Measurements from ENCODE around the gene CCDC171. TPM values are rescaled to one million over a fixed set of nuclear protein-coding genes. Genes with fewer than 3 reads are reported as not detected.

CCDC171 gene
- total and polyA plus RNA-seq, 2 experiments from 2014 or later, result 4.4 to 5.1 TPM

DNA sequence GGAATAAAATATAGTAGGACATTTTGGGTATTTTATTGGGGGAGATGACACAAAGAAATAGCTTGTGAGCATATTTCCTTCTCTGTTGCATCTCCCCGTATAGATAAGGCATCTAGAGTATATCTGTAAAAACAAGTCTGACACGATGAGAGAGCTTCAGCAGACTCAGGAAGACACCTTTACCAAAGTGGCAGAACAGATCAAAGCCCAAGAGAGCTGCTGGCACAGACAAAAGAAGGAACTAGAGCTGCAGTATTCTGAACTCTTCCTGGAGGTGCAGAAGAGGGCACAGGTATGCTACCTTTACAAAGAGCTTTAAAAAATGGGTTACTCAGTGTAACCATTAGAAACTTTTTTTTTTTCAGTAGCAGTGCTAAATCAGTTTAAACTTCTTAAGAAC is 176.7 kb downstream of the CCDC171 start (continued):
- TF ChIP-seq, protein P1, sequence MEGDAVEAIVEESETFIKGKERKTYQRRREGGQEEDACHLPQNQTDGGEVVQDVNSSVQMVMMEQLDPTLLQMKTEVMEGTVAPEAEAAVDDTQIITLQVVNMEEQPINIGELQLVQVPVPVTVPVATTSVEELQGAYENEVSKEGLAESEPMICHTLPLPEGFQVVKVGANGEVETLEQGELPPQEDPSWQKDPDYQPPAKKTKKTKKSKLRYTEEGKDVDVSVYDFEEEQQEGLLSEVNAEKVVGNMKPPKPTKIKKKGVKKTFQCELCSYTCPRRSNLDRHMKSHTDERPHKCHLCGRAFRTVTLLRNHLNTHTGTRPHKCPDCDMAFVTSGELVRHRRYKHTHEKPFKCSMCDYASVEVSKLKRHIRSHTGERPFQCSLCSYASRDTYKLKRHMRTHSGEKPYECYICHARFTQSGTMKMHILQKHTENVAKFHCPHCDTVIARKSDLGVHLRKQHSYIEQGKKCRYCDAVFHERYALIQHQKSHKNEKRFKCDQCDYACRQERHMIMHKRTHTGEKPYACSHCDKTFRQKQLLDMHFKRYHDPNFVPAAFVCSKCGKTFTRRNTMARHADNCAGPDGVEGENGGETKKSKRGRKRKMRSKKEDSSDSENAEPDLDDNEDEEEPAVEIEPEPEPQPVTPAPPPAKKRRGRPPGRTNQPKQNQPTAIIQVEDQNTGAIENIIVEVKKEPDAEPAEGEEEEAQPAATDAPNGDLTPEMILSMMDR (conservative IDR thresholded peaks at IDR 0.05; ENCODE audit: low read depth in 2 of 2), result no peak
- no peak for TF ChIP-seq EZH2phosphoT487 (IDR thresholded peaks at IDR 0.05; ENCODE audit: unreplicated experiment)
- TF ChIP-seq, protein P2, sequence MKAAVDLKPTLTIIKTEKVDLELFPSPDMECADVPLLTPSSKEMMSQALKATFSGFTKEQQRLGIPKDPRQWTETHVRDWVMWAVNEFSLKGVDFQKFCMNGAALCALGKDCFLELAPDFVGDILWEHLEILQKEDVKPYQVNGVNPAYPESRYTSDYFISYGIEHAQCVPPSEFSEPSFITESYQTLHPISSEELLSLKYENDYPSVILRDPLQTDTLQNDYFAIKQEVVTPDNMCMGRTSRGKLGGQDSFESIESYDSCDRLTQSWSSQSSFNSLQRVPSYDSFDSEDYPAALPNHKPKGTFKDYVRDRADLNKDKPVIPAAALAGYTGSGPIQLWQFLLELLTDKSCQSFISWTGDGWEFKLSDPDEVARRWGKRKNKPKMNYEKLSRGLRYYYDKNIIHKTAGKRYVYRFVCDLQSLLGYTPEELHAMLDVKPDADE (IDR thresholded peaks at IDR 0.05), result no peak

DNA sequence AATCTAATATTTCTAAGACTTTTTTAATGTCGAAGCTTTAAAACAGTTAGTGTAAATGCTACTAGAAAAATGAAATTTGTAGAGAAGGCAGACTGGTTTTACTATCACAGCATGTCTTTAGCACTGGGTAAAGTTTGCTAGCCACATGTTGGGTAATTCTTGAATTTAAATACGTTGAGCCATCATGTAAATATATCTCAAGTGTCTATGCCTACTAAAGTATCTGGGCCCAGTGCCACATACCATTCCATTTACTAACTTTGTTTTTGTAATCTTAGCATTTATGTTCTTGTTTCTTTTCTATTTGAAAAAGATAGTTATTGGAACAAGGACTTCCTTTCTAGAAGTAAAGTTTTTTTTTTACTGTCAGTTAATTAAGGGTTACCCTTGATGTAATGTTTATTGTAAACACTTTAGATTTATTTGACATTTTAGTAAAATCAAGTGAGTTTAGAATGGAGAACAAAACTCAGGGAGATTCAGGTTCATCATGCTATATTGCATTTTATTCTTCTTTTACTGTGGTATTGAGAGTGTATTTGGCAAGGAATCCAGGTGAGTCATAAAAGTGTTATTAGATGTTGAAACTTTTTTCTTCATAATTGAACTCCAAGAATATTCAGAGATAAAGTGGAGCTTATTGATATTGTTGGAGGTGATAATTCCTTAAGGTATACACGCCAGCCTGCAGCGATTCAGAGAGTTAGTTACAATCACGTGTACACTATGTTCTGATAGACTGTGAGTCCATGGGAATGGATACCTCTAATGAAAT is 182.4 kb downstream of the CCDC171 start:
- Histone ChIP-seq H3K36me3 (ENCODE audit: insufficient read depth) (no peaks in the 10 kb centered on the region), H4K20me1 (replicated peaks; ENCODE audit: insufficient read depth) (no peaks in the 10 kb centered on the region), H3K4me1 (ENCODE audit: insufficient read depth) (no peaks in the 10 kb centered on the region), H3K4me3 (no peak overlapping the region), H3K9me2 (ENCODE audit: insufficient read depth) (no peaks in the 10 kb centered on the region), H3K27me3 (ENCODE audit: insufficient read depth) (no peaks in the 10 kb centered on the region), H2AFZ (no peak overlapping the region), H3K79me2 (replicated peaks; ENCODE audit: insufficient read depth) (no peaks in the 10 kb centered on the region), H3K27ac (ENCODE audit: low read depth) (no peak overlapping the region), H3K4me2 (no peak overlapping the region), H3F3A (replicated peaks; ENCODE audit: low read depth) (no peaks in the 10 kb centered on the region)
- TF ChIP-seq EZH2 (IDR thresholded peaks at IDR 0.05; ENCODE audit: low read depth, unreplicated experiment) (no peak), CREB1 (CRISPR knock-in tag; IDR thresholded peaks at IDR 0.05; ENCODE audit: low read depth) (no peak), EZH2phosphoT487 (IDR thresholded peaks at IDR 0.05; ENCODE audit: unreplicated experiment) (no peak), ZNF331 (CRISPR knock-in tag; IDR thresholded peaks at IDR 0.05; ENCODE audit: low read depth) (no peak)
- TF ChIP-seq, protein P2 (IDR thresholded peaks at IDR 0.05), result no peak
- TF ChIP-seq, protein P1 (conservative IDR thresholded peaks at IDR 0.05; ENCODE audit: low read depth in 2 of 2), result no peak
- Mint-ChIP-seq H3K9me3 (no peaks in the 10 kb centered on the region), H3K4me1 (peaks cover 3% of the 10 kb centered on the region; the same call in 2 of the 3 replicates), H3K4me3 (no peak overlapping the region), H3K36me3 (ENCODE audit: low read depth) (no peaks in the 10 kb centered on the region), H3K27ac (no peak overlapping the region), H3K27me3 (ENCODE audit: insufficient read depth, low read depth, poor library complexity) (no peaks in the 10 kb centered on the region)
- ATAC-seq (no peak), DNase-seq (ENCODE audit: low spot score) (no peak)

All from GM23338 (cell line).